Uterus (tissue), 2 donors: ENCODE data around the gene KCNJ4.

Source experiments
- POLR2A ChIP-seq, 2 donors: fragments of 450-650 bp; IDR thresholded peaks; one replicate each; pipeline ENCODE4 v1.6.1; 2016; ENCODE audit warnings: antibody characterized with exemption in 2 of 2, mild to moderate bottlenecking in 1 of 2, moderate library complexity in 1 of 2
- TF ChIP-seq, protein P1 (sequence below), 4 experiments: fragments of 200-600 bp in 2 of 4; fragments of 450-650 bp in 2 of 4; sonication (generic) in 2 of 4; IDR thresholded peaks; one replicate each; pipeline ENCODE4 v1.5.1; 2016 to 2019; ENCODE audit warnings: antibody characterized with exemption in 4 of 4, mild to moderate bottlenecking in 2 of 4, moderate library complexity in 1 of 4

- no peak for TF ChIP-seq POLR2A (IDR thresholded peaks at IDR 0.05)
- TF ChIP-seq, protein P1, sequence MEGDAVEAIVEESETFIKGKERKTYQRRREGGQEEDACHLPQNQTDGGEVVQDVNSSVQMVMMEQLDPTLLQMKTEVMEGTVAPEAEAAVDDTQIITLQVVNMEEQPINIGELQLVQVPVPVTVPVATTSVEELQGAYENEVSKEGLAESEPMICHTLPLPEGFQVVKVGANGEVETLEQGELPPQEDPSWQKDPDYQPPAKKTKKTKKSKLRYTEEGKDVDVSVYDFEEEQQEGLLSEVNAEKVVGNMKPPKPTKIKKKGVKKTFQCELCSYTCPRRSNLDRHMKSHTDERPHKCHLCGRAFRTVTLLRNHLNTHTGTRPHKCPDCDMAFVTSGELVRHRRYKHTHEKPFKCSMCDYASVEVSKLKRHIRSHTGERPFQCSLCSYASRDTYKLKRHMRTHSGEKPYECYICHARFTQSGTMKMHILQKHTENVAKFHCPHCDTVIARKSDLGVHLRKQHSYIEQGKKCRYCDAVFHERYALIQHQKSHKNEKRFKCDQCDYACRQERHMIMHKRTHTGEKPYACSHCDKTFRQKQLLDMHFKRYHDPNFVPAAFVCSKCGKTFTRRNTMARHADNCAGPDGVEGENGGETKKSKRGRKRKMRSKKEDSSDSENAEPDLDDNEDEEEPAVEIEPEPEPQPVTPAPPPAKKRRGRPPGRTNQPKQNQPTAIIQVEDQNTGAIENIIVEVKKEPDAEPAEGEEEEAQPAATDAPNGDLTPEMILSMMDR (IDR thresholded peaks at IDR 0.05): no peak
Measured at GRCh38 chr22:38433871-38434270, 21.1 kb downstream of the KCNJ4 start.
